Measurements from ENCODE around the gene LEF1.

LEF1 gene

GRCh38 chr4:108174856-108175255, 6.1 kb upstream of the LEF1 start:
- no peak for DNase-seq

GRCh38 chr4:108173599-108174057, 4.9 kb upstream of the LEF1 start:
- DNase-seq: no peak

DNA sequence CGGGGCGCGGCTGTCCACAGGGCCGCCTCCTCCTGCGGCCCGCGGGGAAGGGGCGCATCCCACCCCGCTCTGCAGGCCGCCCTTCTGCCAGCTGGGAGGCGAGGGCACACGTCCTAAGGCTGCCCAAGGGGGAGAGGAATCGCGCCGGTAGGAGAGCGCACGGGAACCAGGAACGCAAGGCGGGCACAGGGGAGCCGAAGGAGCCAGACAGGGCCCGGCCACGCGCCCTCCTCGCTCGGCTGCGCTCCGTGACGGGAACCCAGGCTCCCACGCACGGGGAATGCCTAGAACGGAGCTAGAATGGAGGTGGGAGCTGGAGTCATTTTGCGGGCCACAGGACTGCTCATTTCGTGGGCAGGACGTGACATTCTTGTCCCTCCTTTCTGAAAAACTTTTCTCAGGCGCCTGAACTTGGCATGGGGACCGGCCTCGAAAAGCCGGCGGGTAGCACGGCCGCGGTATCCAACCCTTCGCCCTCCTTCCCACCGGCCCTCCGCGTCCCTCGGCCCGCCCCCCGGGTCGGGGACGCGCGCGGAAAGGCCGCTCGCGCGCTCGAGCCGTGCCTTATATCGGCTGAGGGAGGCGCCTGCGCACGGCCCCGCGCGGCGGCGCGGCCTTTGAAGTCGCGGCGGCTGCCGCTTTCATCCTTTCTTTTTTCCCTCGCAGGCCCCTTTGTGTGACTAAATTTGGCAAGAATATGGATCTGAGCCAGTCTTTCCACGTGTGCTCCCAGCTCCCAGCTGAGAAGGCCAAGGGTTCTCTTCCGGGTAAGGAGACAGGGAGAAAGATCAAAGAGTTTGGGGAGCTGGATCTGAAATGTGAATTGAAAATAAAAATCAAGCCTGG, 4.2 kb upstream of the LEF1 start:
- peak; percentile 77 for DNase-seq

DNA sequence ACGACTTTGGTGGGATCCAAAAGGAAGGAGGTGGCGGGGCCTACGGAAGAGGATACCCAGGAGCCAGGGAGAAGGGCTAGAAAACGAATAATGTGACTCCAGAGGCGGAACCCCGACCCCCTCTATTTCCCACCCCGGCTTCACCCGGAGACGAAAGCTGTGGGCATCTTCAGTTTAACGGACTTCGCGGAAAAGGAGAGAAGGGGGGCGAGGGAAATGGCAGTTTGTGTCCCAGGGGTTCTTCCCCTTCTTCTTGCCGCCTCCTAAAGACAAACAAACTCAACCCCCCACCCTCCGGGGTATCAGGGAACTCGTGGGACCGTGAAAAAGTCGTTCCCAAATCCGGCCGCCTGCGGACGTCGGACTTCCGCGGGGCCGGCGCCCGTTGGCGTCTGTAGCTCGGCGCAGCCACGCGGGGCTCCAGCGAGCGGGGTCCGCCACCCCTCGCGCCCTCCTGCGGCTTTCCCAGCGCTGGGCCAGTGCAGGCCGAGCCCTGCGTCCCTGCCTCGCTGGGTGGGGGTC, 3.6 kb upstream of the LEF1 start:
- no peak for DNase-seq

GRCh38 chr4:108171339-108172230, 2.9 kb upstream of the LEF1 start:
- peak; percentile 37 for DNase-seq

DNA sequence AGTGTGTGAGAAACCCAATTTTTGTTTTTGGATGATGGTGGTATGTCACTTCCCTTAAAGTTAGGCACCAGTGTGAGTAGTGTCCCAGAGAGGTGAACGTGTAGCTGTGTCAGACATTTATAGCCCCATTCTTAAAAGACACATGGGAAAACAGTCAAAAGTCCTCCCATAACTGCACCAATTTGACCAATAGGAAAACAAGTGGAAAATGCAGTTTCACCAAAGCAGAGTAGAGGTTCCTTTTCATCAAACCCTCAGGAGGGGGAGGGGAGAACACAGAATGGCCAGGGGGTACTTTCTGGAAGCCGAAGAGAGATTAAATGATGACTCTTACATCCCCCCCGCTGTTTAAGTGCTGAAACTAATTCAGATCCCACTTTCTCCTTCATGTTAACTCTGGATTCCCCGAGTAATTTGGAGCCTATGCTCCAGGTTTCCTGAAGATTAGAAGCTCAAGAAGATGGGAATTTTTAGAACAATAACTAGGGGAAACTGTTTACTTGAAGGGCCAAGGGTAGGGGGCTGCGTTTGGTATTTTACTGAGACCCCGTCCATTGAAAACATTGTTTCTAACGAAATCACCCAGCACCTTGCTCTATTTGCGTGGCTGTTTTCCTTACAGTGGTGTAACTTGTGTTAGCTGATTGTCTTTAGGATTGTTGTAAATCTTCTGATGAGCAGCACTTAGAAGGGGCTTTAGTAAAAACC, 2.1 kb upstream of the LEF1 start:
- DNase-seq: peak; percentile 23

DNA sequence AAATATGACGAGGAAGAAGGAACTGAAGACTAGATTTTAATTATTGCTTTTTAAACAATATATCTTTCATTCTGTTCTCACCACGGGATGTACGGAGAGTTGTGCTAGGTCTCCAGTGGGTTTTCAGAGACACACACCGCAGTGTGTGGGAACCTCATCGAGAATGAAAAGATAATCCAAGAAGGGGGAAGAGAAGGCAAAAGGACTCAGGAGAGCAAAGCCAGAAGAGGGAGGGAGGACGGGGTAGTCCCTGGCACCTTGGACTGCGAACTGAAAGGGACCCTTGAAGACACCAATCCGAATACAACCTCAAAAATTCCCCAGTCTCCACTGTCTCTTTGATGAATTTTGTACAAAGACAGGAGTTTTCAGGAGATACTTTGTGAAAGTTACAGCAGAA, 932 bp upstream of the LEF1 start:
- DNase-seq: peak; percentile 11

- DNase-seq: peak; percentile 39
Measured at GRCh38 chr4:108168160-108168670, 517 bp downstream of the LEF1 start.

DNA sequence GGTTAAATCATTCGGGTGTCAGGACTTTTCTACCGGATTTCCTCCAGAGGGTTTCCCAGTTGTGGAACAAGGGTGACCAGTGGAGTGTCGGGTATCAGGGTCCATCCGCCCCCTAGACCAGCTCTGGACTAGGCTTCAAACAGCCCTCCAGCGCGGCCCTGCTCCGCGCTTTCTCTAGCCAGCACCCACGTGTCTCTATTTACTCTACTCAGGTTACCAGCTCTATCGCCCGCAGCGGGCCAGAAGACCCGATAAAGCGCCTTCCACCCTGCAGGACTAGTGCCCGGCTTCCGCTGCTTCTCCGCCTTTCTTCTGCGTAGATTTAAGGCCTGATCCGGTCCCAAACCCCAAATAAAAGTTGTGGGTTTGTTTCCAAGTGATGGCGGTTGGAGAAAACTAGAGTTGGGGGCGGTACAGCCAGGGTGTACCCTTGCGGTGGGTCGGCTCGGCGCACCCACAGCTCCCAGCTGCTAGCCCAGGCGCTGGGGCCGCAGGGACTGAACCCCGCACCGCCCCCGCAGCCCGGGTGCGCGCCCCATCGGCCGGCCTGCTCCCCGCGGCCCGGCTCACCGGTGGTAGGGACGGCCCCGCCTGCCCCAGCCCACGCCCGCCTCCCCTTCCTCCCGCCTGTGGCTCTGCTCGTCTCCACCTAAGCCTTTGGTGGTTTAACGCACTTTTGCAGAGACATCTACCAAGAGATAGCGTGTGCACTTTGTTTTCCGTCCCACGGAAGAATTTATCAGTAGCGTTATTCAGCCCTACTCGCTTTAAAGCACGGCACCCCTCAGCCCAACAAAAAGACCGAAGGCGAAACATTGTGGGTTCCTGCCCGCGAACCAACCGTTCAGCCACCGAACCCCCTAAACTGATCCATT, 2.1 kb downstream of the LEF1 start:
- peak; percentile 13 for DNase-seq

DNA sequence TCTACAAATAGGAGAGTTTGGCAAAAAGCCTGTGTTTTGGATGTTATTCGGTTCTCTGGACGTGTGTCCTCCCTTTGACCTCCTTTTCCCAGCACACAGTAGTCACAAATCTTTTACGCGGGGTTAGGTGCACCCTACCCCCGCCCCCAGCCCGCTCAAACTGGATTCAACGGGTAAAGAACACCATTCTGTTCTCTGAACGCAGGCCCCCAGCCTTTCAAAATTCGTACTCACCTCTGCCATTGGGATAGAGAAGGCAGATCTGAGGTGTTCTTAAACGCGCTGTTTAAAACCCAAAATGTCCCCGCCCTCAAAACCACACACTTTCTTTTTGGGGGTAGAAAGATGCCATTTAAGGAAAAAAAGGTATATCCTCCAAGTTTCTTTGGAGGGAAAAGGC, 2.7 kb downstream of the LEF1 start:
- DNase-seq: no peak

DNA sequence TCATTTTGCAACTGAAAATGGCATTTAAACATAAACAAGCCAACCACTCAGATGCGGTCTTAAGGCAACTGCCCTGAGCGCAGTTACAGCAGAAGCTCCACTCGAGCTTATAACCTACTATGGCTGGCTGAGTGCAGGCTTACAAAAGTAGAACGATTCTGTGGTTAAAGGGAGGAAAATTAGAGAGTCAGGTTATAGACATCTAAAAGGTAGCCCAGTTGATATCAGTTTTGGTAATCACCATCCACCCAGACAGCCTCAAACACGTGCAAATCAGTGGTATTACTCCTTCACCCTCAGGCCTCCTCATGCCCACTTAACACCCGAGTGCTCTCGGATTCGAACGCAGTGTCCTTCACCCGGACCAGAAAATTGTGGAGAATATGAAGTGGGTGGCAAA, 3.1 kb downstream of the LEF1 start:
- DNase-seq: peak; percentile 47

DNA sequence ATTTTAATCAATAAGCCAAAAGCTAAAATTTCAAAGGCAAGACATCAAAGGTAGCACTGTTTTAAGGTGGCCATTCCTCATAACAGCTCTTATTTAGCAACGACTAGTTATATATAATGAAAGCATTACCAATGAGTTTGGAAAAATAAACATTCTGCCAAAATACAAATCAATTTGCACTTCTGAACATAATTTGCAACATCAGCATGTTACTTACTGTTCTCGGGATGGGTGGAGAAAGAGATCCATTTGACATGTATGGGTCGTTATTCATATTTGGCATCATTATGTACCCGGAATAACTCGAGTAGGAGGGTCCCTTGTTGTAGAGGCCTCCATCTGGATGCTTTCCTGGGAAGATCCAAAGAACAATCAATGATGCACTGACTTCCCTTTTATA, 5.4 kb downstream of the LEF1 start:
- no peak for DNase-seq

GRCh38 chr4:108160741-108161352, 7.9 kb downstream of the LEF1 start:
- DNase-seq: no peak

DNA sequence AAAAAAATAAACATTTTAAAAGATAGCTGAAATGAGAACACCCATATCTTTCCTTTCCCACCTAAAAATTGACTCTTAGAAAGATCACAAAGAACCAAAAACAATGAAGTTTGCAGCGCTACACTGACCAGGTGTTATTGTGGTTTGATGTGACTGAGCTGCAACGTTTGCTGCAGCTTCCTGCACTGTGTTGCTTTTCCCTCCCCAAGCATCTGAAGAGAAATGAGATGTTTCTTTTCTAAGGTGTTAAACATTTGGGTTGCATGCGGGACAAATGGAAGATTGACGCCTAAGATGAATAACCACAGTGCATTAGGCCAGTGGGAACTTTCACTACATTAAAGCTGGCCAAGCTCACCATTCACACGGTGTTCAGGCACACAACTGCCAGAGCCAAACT, 8.9 kb downstream of the LEF1 start:
- DNase-seq: no peak

DNA sequence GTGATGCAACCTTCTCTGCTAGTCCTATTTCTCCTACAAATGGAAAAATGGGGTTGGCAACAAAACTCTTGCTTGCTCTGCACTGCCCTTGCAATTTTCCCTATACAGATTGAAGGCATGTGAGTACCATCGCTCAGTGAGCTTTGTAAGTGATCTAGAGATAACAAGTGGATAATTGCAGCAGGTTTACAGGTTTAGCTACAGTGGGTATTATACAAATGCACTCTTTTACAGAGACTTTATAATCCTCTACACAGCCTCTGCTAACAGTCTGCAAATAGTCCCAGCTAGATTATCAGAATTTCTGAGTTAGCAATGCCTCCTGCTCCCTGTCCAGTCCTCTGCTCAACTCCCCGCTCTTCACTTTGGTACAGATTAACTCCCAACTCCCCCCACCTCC, 11.1 kb downstream of the LEF1 start:
- DNase-seq: no peak

- DNase-seq: no peak
Measured at GRCh38 chr4:108156391-108156790, 12.3 kb downstream of the LEF1 start.

DNA sequence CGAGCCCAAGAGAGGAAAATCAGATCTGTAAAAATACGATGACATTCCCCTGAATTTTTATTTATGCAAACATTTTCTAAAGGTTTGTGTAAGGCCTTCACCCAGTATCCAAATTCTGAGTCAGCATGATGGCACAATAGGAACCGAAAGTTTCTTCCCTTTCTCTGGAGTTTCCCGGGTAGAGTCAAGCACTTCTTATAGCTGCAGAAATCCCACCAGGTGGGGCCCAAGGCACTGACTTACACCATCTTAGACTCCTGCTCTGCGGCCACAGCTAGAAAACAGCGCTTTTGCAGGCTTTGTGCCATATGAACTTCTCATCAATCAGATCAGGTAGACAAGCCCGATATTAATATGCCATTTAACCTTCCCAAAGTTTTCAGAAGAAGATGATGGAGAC, 13.4 kb downstream of the LEF1 start:
- DNase-seq: no peak

- DNase-seq: no peak
Measured at GRCh38 chr4:108152980-108153379, 15.8 kb downstream of the LEF1 start.

- DNase-seq: no peak
Measured at GRCh38 chr4:108149588-108150380, 18.9 kb downstream of the LEF1 start.

- no peak for DNase-seq
Measured at GRCh38 chr4:108148316-108148715, 20.4 kb downstream of the LEF1 start.

All from DMS79 treated with DMSO at 0.1 percent for 48 hours (cell line).